Mesenchymal stem cell (in vitro differentiated cells and primary cell): ENCODE results near the gene PRKCB.

Experiments
- DNase-seq: peaks from one replicate; pipeline ENCODE4 v3.0.0-alpha.2; 2013
- H2AFZ ChIP-seq: one replicate; pipeline ENCODE4 v1.6.1; 2013; ENCODE audit warnings: low read depth, mild to moderate bottlenecking, control low read depth, inconsistent platforms, low read length, moderate library complexity
- H2AK5ac ChIP-seq: 2 replicates; pipeline ENCODE4 v1.6.1; 2013; ENCODE audit warnings: low read length, moderate library complexity, mild to moderate bottlenecking, inconsistent platforms; ENCODE audit not compliant: severe bottlenecking
- H2BK120ac ChIP-seq: one replicate; pipeline ENCODE4 v1.6.1; 2013; ENCODE audit warnings: low read depth, mild to moderate bottlenecking, inconsistent platforms, low read length, moderate library complexity
- H2BK12ac ChIP-seq, 2 experiments: one replicate each; pipeline ENCODE4 v1.6.1; 2013; ENCODE audit warnings: inconsistent platforms in 2 of 2, low read length in 2 of 2, mild to moderate bottlenecking in 2 of 2, moderate library complexity in 2 of 2, control low read depth in 1 of 2
- H2BK15ac ChIP-seq: one replicate; pipeline ENCODE4 v1.6.1; 2013; ENCODE audit warnings: mild to moderate bottlenecking, low read depth, inconsistent platforms; ENCODE audit not compliant: poor library complexity, severe bottlenecking
- H2BK5ac ChIP-seq: 2 replicates; pipeline ENCODE4 v1.6.1; 2013; ENCODE audit warnings: low read depth, mild to moderate bottlenecking, low read length, control low read depth, inconsistent platforms; ENCODE audit not compliant: poor library complexity, severe bottlenecking
- H3K14ac ChIP-seq, 2 experiments: one replicate each; pipeline ENCODE4 v1.6.1; 2013; ENCODE audit warnings: inconsistent platforms in 2 of 2, low read length in 2 of 2, control low read depth in 1 of 2, mild to moderate bottlenecking in 1 of 2, moderate library complexity in 1 of 2
- H3K18ac ChIP-seq, 2 experiments: one replicate each; pipeline ENCODE4 v1.6.1; 2013; ENCODE audit warnings: inconsistent platforms in 2 of 2, low read length in 2 of 2, control low read depth in 1 of 2, low read depth in 1 of 2, mild to moderate bottlenecking in 1 of 2
- H3K23ac ChIP-seq, 2 experiments: one replicate each; pipeline ENCODE4 v1.6.1; 2013; ENCODE audit warnings: inconsistent platforms in 2 of 2, low read length in 2 of 2, mild to moderate bottlenecking in 2 of 2, moderate library complexity in 2 of 2, control low read depth in 1 of 2
- H3K27ac ChIP-seq: 2 replicates; pipeline ENCODE4 v1.5.1; 2013; ENCODE audit warnings: mild to moderate bottlenecking, moderate library complexity, low read length, control low read depth, inconsistent platforms; ENCODE audit not compliant: poor library complexity, severe bottlenecking
- H3K27me3 ChIP-seq, 2 experiments: 2 replicates each; pipeline versions ENCODE4 v1.6.1 to v1.7.0; 2013; ENCODE audit warnings: low read length in 2 of 2, mild to moderate bottlenecking in 2 of 2, moderate library complexity in 2 of 2, control low read depth in 1 of 2, inconsistent platforms in 1 of 2; ENCODE audit not compliant: control insufficient read depth in 1 of 2, insufficient read depth in 1 of 2
- H3K36me3 ChIP-seq, 2 experiments: 2 replicates each; pipeline versions ENCODE4 v1.6.1 to v1.7.0; 2013; ENCODE audit warnings: low read length in 2 of 2, control low read depth in 1 of 2, inconsistent platforms in 1 of 2, low read depth in 1 of 2, mild to moderate bottlenecking in 1 of 2; ENCODE audit not compliant: insufficient read depth in 2 of 2, control insufficient read depth in 1 of 2
- H3K4ac ChIP-seq, 2 experiments: one replicate each; pipeline ENCODE4 v1.6.1; 2013; ENCODE audit warnings: inconsistent platforms in 2 of 2, low read length in 2 of 2, mild to moderate bottlenecking in 2 of 2, moderate library complexity in 2 of 2, control low read depth in 1 of 2, low read depth in 1 of 2
- H3K4me1 ChIP-seq: 2 replicates; pipeline ENCODE4 v1.6.1; 2013; ENCODE audit warnings: low read depth, low read length, control low read depth; ENCODE audit not compliant: control insufficient read depth, insufficient read depth
- H3K4me2 ChIP-seq: 2 replicates; pipeline ENCODE4 v1.6.1; 2013; ENCODE audit warnings: low read length, mild to moderate bottlenecking, inconsistent platforms; ENCODE audit not compliant: poor library complexity, severe bottlenecking
- H3K4me3 ChIP-seq, 2 experiments: 2 replicates each; pipeline versions ENCODE4 v1.5.1 to v1.7.0; 2013; ENCODE audit warnings: low read length in 2 of 2, mild to moderate bottlenecking in 2 of 2, control low read depth in 1 of 2, low read depth in 1 of 2; ENCODE audit not compliant: insufficient read depth in 1 of 2
- H3K79me1 ChIP-seq: replicated peaks from 2 replicates; pipeline ENCODE4 v1.6.1; 2013; ENCODE audit warnings: mild to moderate bottlenecking, control low read depth, low read length, inconsistent platforms; ENCODE audit not compliant: poor library complexity, severe bottlenecking
- H3K9ac ChIP-seq: 2 replicates; pipeline ENCODE4 v1.7.0; 2013; ENCODE audit warnings: mild to moderate bottlenecking, low read length, moderate library complexity
- H3K9me3 ChIP-seq: 2 replicates; pipeline ENCODE4 v1.7.0; 2013; ENCODE audit warnings: mild to moderate bottlenecking, low read length; ENCODE audit not compliant: control insufficient read depth
- H4K8ac ChIP-seq: one replicate; pipeline ENCODE4 v1.6.1; 2013; ENCODE audit warnings: inconsistent platforms, mild to moderate bottlenecking, low read length, moderate library complexity
- H4K91ac ChIP-seq: one replicate; pipeline ENCODE4 v1.6.1; 2013; ENCODE audit warnings: mild to moderate bottlenecking, low read length, inconsistent platforms
- WGBS: methylation state at CpG from one replicate; pipeline ENCODE4 v1.1.7; 2013; ENCODE audit warnings: mixed read lengths; 5-methylcytosine and 5-hydroxymethylcytosine counted together

PRKCB gene

GRCh38 chr16:23944381-23944780, 108.6 kb downstream of the PRKCB start:
- Histone ChIP-seq H3K23ac (no peak overlapping the region), H2BK15ac (no peak overlapping the region), H2BK12ac (no peak overlapping the region), H4K91ac (no peak overlapping the region), H2AK5ac (no peak overlapping the region), H3K9ac (no peak overlapping the region), H3K4ac (no peak overlapping the region), H4K8ac (no peak overlapping the region), H3K27me3 (no peaks in the 10 kb centered on the region), H2BK120ac (no peak overlapping the region), H3K9me3 (no peaks in the 10 kb centered on the region), H3K4me2 (no peak overlapping the region), H3K18ac (no peak overlapping the region), H2AFZ (no peak overlapping the region), H3K4me3 (no peak overlapping the region), H3K79me1 (no peaks in the 10 kb centered on the region), H2BK5ac (no peak overlapping the region), H3K27ac (no peak overlapping the region), H3K36me3 (no peaks in the 10 kb centered on the region), H3K14ac (no peak overlapping the region), H3K4me1 (no peaks in the 10 kb centered on the region)
- whole genome bisulfite sequencing, result 83% methylated on average over 1 of the region's 1 CpG
- no peak for DNase-seq

GRCh38 chr16:23945243-23945642, 109.5 kb downstream of the PRKCB start:
- 70% methylated on average over 4 of the region's 4 CpGs for WGBS
- no peaks in the 10 kb centered on the region for H3K27me3 ChIP-seq
- H3K9me3 ChIP-seq, result no peaks in the 10 kb centered on the region
- no peak overlapping the region for H3K27ac ChIP-seq
- no peak overlapping the region for H2BK12ac ChIP-seq
- no peak overlapping the region for H2AFZ ChIP-seq
- H2AK5ac ChIP-seq, result no peak overlapping the region
- no peak overlapping the region for H4K8ac ChIP-seq
- H3K14ac ChIP-seq, result no peak overlapping the region
- no peaks in the 10 kb centered on the region for H3K36me3 ChIP-seq
- H3K79me1 ChIP-seq, result no peaks in the 10 kb centered on the region
- no peak overlapping the region for H2BK15ac ChIP-seq
- H3K9ac ChIP-seq, result no peak overlapping the region
- H3K4me2 ChIP-seq, result no peak overlapping the region
- no peak overlapping the region for H3K23ac ChIP-seq
- H3K18ac ChIP-seq, result no peak overlapping the region
- no peak overlapping the region for H3K4ac ChIP-seq
- H3K4me1 ChIP-seq, result no peaks in the 10 kb centered on the region
- no peak overlapping the region for H3K4me3 ChIP-seq
- no peak overlapping the region for H4K91ac ChIP-seq
- no peak for DNase-seq
- H2BK5ac ChIP-seq, result no peak overlapping the region
- no peak overlapping the region for H2BK120ac ChIP-seq

GRCh38 chr16:23947838-23948237, 112.1 kb downstream of the PRKCB start:
- no peak overlapping the region for H2BK12ac ChIP-seq
- no peak overlapping the region for H4K8ac ChIP-seq
- H3K9me3 ChIP-seq, result no peaks in the 10 kb centered on the region
- no peak overlapping the region for H3K4me3 ChIP-seq
- H2BK5ac ChIP-seq, result no peak overlapping the region
- H3K14ac ChIP-seq, result no peak overlapping the region
- H3K4me1 ChIP-seq, result no peaks in the 10 kb centered on the region
- H3K27ac ChIP-seq, result no peak overlapping the region
- no peak overlapping the region for H2AFZ ChIP-seq
- H3K18ac ChIP-seq, result no peak overlapping the region
- H2AK5ac ChIP-seq, result no peak overlapping the region
- 93% methylated on average over 2 of the region's 4 CpGs for WGBS
- no peak overlapping the region for H4K91ac ChIP-seq
- no peak overlapping the region for H3K23ac ChIP-seq
- no peak overlapping the region for H2BK15ac ChIP-seq
- H3K79me1 ChIP-seq, result no peaks in the 10 kb centered on the region
- H3K4ac ChIP-seq, result no peak overlapping the region
- H2BK120ac ChIP-seq, result no peak overlapping the region
- H3K9ac ChIP-seq, result no peak overlapping the region
- H3K36me3 ChIP-seq, result no peaks in the 10 kb centered on the region
- H3K4me2 ChIP-seq, result no peak overlapping the region
- H3K27me3 ChIP-seq, result no peaks in the 10 kb centered on the region
- no peak for DNase-seq

GRCh38 chr16:23948949-23949411, 113.2 kb downstream of the PRKCB start:
- Histone ChIP-seq H2BK5ac (no peak overlapping the region), H3K18ac (no peak overlapping the region), H2BK120ac (no peak overlapping the region), H3K9ac (no peak overlapping the region), H4K91ac (no peak overlapping the region), H3K9me3 (no peaks in the 10 kb centered on the region), H2AK5ac (no peak overlapping the region), H3K27ac (no peak overlapping the region), H3K4me3 (no peak overlapping the region), H3K36me3 (no peaks in the 10 kb centered on the region), H3K27me3 (no peaks in the 10 kb centered on the region), H3K23ac (no peak overlapping the region), H3K4me1 (no peaks in the 10 kb centered on the region), H2BK12ac (no peak overlapping the region), H2AFZ (no peak overlapping the region), H3K79me1 (no peaks in the 10 kb centered on the region), H3K14ac (no peak overlapping the region), H4K8ac (no peak overlapping the region), H3K4me2 (no peak overlapping the region), H3K4ac (no peak overlapping the region), H2BK15ac (no peak overlapping the region)
- 86% methylated on average over 11 of the region's 11 CpGs for WGBS
- DNase-seq, result no peak
